RWPE2 (cell line): ENCODE data around the gene DRD3.
A peak's percentile ranks its signal among the peaks of the same experiment; 100 is the strongest.

Source experiments
- ATAC-seq: fragments of 200-7000 bp; cut with Tn5 transposase; 3 replicates; pipeline ENCODE4 v1.9.1; 2021; ENCODE audit warnings: low read depth
- DNase-seq: peaks from one replicate; pipeline ENCODE4 v3.0.0-alpha.2; 2020; ENCODE audit warnings: low spot score
- H3K27ac ChIP-seq: fragments of 450-650 bp; 2 replicates; pipeline ENCODE4 v1.5.1; 2017; ENCODE audit warnings: mild to moderate bottlenecking; ENCODE audit not compliant: poor library complexity, severe bottlenecking
- H3K27me3 ChIP-seq: fragments of 250-450 bp; sonication (Bioruptor Pico); 2 replicates; pipeline ENCODE4 v1.5.1; 2021; ENCODE audit warnings: mild to moderate bottlenecking, moderate library complexity; ENCODE audit not compliant: insufficient read depth, poor library complexity, severe bottlenecking
- H3K36me3 ChIP-seq: fragments of 250-450 bp; sonication (Bioruptor Pico); 2 replicates; pipeline ENCODE4 v1.5.1; 2020; ENCODE audit warnings: low read depth, mild to moderate bottlenecking, moderate library complexity
- H3K4me1 ChIP-seq: fragments of 250-450 bp; sonication (Bioruptor Pico); 2 replicates; pipeline ENCODE4 v1.5.1; 2021; ENCODE audit warnings: mild to moderate bottlenecking, moderate library complexity; ENCODE audit not compliant: insufficient read depth, poor library complexity, severe bottlenecking
- H3K4me3 ChIP-seq: fragments of 250-450 bp; sonication (Bioruptor Pico); 2 replicates; pipeline ENCODE4 v1.5.1; 2021; ENCODE audit warnings: mild to moderate bottlenecking, moderate library complexity; ENCODE audit not compliant: severe bottlenecking
- H3K9me3 ChIP-seq: fragments of 250-450 bp; sonication (Bioruptor Pico); 2 replicates; pipeline ENCODE4 v1.5.1; 2021; ENCODE audit warnings: mild to moderate bottlenecking, moderate library complexity; ENCODE audit not compliant: severe bottlenecking
- CTCF ChIP-seq: fragments of 450-650 bp; IDR thresholded peaks from one replicate; pipeline ENCODE4 v1.5.1; 2017; ENCODE audit warnings: mild to moderate bottlenecking, moderate library complexity; ENCODE audit not compliant: poor library complexity, severe bottlenecking

Gene DRD3

GRCh38 chr3:114175204-114175987 lies 3.5 kb downstream of the DRD3 start:
- Histone ChIP-seq H3K9me3 (no peaks in the 10 kb centered on the region), H3K36me3 (no peaks in the 10 kb centered on the region), H3K4me1 (no peaks in the 10 kb centered on the region), H3K27me3 (no peaks in the 10 kb centered on the region), H3K4me3 (no peak overlapping the region), H3K27ac (no peak overlapping the region)
- DNase-seq (no peak), ATAC-seq (no peak)
- no peak for TF ChIP-seq CTCF

GRCh38 chr3:114171677-114172076 lies 7.2 kb downstream of the DRD3 start:
- no peak overlapping the region for H3K4me3 ChIP-seq
- no peaks in the 10 kb centered on the region for H3K36me3 ChIP-seq
- H3K4me1 ChIP-seq, result no peaks in the 10 kb centered on the region
- TF ChIP-seq CTCF, result no peak
- H3K27me3 ChIP-seq, result peaks cover 3% of the 10 kb centered on the region
- no peak overlapping the region for H3K27ac ChIP-seq
- no peaks in the 10 kb centered on the region for H3K9me3 ChIP-seq
- ATAC-seq (no peak), DNase-seq (no peak)

- no peaks in the 10 kb centered on the region for H3K9me3 ChIP-seq
- no peak overlapping the region for H3K4me3 ChIP-seq
- ATAC-seq, result no peak
- peaks cover 3% of the 10 kb centered on the region for H3K27me3 ChIP-seq
- H3K27ac ChIP-seq, result no peak overlapping the region
- no peak for TF ChIP-seq CTCF
- DNase-seq, result no peak
- H3K36me3 ChIP-seq, result no peaks in the 10 kb centered on the region
- H3K4me1 ChIP-seq, result no peaks in the 10 kb centered on the region
Measured at GRCh38 chr3:114168150-114168549, 10.7 kb downstream of the DRD3 start.

GRCh38 chr3:114157321-114157720 lies 21.5 kb downstream of the DRD3 start:
- no peaks in the 10 kb centered on the region for H3K9me3 ChIP-seq
- no peak for TF ChIP-seq CTCF
- no peak overlapping the region for H3K4me3 ChIP-seq
- no peak overlapping the region for H3K27ac ChIP-seq
- peaks cover 3% of the 10 kb centered on the region for H3K27me3 ChIP-seq
- DNase-seq (no peak), ATAC-seq (no peak)
- H3K36me3 ChIP-seq, result no peaks in the 10 kb centered on the region
- H3K4me1 ChIP-seq, result no peaks in the 10 kb centered on the region

- Histone ChIP-seq H3K27me3 (peaks cover 3% of the 10 kb centered on the region), H3K27ac (no peak overlapping the region), H3K36me3 (no peaks in the 10 kb centered on the region), H3K9me3 (no peaks in the 10 kb centered on the region), H3K4me1 (no peaks in the 10 kb centered on the region), H3K4me3 (no peak overlapping the region)
- DNase-seq (no peak), ATAC-seq (no peak)
- TF ChIP-seq CTCF, result peak; percentile 26
Measured at GRCh38 chr3:114155370-114155821, 23.5 kb downstream of the DRD3 start.
